ENCODE measurements around the gene C14orf119.

C14orf119 gene

DNA sequence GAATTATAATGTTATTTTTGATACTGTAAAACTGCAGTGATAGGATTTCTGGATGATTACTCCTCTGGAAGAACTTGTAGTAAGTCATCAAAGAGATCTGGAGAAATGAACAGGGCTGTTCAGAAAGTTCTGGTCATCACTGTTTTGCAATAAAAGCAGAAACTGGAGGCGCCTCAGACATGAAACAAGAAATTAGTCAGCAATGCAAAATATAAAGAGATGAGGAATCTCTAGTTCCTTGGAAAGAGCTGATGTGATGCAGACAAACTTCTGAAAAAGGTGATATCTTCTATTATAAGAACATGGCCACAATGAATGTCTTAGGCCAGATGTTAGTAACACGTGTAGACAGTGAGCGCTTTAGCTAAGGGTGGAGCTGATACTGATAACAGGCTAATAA, 9.8 kb upstream of the C14orf119 start:
- in situ Hi-C loops (cut with MboI; ENCODE audit: low sequenced_read_pairs) = no loop called here

- in situ Hi-C loops (cut with MboI; ENCODE audit: low sequenced_read_pairs) = no loop called here
These were observed 8.7 kb upstream of the C14orf119 start for GRCh38 chr14:23086565-23086964.

DNA sequence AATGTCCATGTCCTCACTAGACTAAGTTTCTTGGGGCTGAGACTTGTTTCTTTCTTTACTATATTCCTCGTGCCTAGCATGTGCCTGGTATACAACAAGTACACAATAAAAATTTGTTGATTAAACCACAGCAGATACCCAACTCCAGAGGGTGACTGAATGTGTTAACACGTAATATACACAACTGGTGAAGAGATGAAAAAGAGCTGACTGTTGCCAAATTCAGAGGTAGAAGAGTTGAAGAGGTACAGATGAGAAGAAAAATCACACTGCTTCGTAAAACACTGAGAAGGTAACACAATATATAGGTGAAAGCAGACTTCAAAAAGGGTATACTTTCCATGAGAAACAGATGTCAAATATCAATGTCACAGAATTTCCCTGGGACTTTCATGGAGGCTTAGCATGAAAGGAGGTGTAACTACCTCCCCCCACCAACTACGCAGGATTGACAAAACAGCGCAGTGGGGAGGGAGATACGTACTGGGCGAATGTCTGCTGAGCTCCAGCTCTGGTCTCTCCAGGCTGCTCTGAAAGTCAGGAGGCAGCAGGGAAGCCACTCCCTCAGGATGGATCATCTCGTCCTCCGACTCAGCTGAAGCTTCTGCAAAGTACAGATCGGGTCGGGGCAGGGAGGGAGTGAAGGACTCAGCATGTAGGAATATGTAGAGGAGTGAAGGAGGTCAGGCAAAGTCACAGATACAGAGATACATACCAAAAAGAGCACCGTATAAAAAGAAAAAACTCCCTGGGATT, 5.6 kb upstream of the C14orf119 start:
- in situ Hi-C loops (cut with MboI; ENCODE audit: low sequenced_read_pairs) = no loop called here

DNA sequence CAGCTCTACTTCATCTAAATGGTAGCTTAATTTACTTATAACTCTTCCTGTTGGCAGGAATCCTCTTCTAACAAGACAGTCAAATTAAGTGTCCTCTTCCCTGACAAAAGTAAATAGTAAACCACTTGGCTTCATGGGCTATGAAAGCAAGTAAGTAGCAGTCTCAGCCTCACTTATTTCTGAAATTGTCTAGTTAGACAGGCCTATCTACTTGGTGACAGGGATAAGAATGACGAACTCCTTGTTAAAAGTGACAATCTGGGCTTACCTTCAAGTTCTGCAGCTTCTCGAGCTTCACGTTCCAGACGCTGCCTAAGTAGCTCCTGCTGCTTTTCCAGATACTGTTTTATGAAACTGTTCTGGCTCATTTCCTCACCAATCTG, 5.1 kb upstream of the C14orf119 start:
- in situ Hi-C loops (cut with MboI; ENCODE audit: low sequenced_read_pairs) = no loop called here

GRCh38 chr14:23091294-23092225, 3.7 kb upstream of the C14orf119 start:
- in situ Hi-C loops (cut with MboI; ENCODE audit: low sequenced_read_pairs) = no loop called here

DNA sequence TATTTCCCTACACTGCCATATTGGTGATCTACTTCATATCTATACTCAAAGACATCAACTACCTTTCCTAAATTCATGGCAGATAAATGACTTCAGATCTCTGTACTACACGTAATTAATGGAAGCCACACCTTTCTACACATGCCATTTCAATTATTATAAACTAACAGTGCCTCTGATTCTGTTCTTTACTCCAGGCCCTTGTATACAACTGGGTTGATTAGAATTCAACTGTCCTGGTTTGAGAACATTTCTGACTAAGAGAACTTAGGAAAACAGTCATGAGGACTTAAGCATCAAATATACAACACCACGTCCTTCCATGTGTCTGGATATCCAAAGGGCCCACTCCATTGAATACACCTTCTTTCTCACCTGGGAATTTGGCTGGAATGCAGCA, 2.2 kb upstream of the C14orf119 start:
- in situ Hi-C loops (cut with MboI; ENCODE audit: low sequenced_read_pairs) = no loop called here

GRCh38 chr14:23093526-23093925, 1.8 kb upstream of the C14orf119 start:
- in situ Hi-C loops (cut with MboI; ENCODE audit: low sequenced_read_pairs) = no loop called here

DNA sequence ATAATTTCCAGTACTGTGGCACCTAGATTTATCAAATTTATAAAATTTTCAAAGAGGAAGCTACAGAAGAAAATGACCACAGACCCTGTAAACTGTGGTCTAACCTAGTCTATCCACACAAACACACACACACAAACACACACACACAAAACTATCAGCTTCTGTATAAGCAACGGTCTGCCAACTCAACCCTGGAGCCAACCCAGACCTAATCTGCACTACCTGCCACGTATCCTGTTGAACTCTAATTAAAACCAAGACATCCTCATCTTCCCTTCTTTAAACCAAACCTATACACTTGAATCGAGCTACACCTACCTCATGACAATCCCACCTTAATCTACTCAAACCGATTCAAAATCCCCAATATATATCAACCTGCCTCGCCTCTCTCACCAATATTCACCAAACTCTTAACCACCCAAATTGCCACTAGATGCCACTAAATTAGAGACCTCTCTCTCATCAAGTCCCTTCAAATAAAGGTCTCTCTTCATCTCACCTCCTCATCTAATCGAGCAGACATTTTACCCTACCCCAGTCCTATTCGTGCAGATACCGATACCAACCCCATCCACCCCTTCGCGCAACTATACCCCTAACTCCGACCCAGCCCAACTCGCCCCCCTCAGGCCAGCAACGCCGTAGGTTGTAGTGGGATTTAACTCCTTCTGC, 1.2 kb upstream of the C14orf119 start:
- in situ Hi-C loops (cut with MboI; ENCODE audit: low sequenced_read_pairs) = no loop called here

- in situ Hi-C loops (cut with MboI; ENCODE audit: low sequenced_read_pairs) = no loop called here
These were observed 574 bp upstream of the C14orf119 start, which contains the start of gene ACIN1 for GRCh38 chr14:23094666-23095195. ACIN1 (minus strand) TSS chr14:23095136; CDS start chr14:23095112, 24 bp downstream.

- in situ Hi-C loops (cut with MboI; ENCODE audit: low sequenced_read_pairs) = no loop called here
These were observed 2.5 kb downstream of the C14orf119 start for GRCh38 chr14:23097786-23098185.

GRCh38 chr14:23099212-23099861, 4.0 kb downstream of the C14orf119 start:
- in situ Hi-C loops (cut with MboI; ENCODE audit: low sequenced_read_pairs) = no loop called here

GRCh38 chr14:23101213-23101970, 6.1 kb downstream of the C14orf119 start:
- in situ Hi-C loops (cut with MboI; ENCODE audit: low sequenced_read_pairs) = no loop called here

- in situ Hi-C loops (cut with MboI; ENCODE audit: low sequenced_read_pairs) = no loop called here
These were observed 6.8 kb downstream of the C14orf119 start for GRCh38 chr14:23101986-23102625.

GRCh38 chr14:23102801-23103200, 7.5 kb downstream of the C14orf119 start:
- in situ Hi-C loops (cut with MboI; ENCODE audit: low sequenced_read_pairs) = no loop called here

- in situ Hi-C loops (cut with MboI; ENCODE audit: low sequenced_read_pairs) = no loop called here
These were observed 8.3 kb downstream of the C14orf119 start for GRCh38 chr14:23103581-23103980.

DNA sequence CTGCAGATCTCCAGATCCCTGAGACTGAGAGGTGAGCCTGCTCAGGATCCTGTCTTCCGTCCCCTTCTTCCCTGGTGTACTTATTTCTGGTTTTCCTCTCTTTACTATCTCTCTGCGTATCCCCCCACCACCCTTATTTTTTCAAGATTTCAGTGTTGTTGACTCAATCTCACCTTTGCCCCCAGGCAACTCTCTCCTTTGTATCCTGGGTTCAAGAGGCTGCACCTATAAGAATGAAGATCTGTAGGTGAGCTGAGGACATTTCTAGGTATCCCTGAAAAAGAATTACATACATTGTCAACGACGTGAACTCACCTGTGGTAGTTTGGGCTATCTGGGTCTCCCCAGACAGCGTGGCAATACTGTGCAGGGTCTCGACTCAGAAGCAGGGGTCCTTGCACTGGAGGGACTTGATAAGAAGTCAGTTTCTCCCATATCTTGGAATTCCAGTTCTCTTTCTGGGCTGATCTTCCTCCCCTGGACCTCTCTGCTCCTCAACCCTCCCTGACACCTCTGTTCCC, 8.8 kb downstream of the C14orf119 start:
- in situ Hi-C loops (cut with MboI; ENCODE audit: low sequenced_read_pairs) = no loop called here

- in situ Hi-C loops (cut with MboI; ENCODE audit: low sequenced_read_pairs) = loop anchor here (5.0 kb wide), 1 partner anchor 37 kb away; no protein-coding TSS in a partner anchor
These were observed 9.5 kb downstream of the C14orf119 start, which contains the start of gene CIROP for GRCh38 chr14:23104591-23105347. CIROP (minus strand) TSS chr14:23104989; CDS start chr14:23104920, 69 bp downstream.

DNA sequence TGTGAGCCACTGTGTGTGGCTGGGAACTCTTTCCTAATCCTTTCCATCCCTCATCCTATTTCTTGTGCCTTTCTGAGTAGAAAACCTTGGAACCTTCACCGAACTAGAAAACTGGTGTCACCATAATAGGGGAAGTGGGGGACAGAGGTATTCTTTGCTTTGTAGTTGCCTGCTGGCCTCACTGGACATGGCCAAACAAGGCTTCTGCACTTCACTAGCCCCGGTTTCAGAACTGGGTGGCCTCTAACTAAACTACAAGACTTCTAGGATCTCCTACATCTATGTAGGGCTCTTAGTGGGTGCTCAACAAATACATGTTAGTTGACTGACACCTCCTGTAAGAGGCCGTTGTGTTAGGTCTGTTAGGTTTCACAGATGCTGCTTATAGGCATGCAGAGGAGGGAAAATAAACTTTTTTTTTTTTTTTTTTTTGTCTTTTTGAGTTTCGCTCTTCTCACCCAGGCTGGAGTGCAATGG, 10.1 kb downstream of the C14orf119 start:
- in situ Hi-C loops (cut with MboI; ENCODE audit: low sequenced_read_pairs) = loop anchor here (5.0 kb wide), 1 partner anchor 38 kb away; no protein-coding TSS in a partner anchor
